Nephron (organoid): Measurements from ENCODE around the gene CSN3.

Experiments used
- H3K27ac Mint-ChIP-seq, 3 experiments: 2 replicates each; pipeline ENCODE4 v1.8.0; 2020; ENCODE audit warnings: mixed read lengths in 3 of 3, mild to moderate bottlenecking in 2 of 3, moderate library complexity in 1 of 3
- H3K27me3 Mint-ChIP-seq: 2 replicates; pipeline ENCODE4 v1.8.0; 2021; ENCODE audit warnings: low read depth, mild to moderate bottlenecking, moderate library complexity, mixed read lengths
- H3K36me3 Mint-ChIP-seq: 2 replicates; pipeline ENCODE4 v1.8.0; 2020; ENCODE audit warnings: low read depth, mixed read lengths
- H3K4me1 Mint-ChIP-seq: 2 replicates; pipeline ENCODE4 v1.8.0; 2020; ENCODE audit warnings: mixed read lengths
- H3K4me3 Mint-ChIP-seq, 3 experiments: 2 replicates each; pipeline ENCODE4 v1.8.0; 2020; ENCODE audit warnings: mild to moderate bottlenecking in 3 of 3, mixed read lengths in 3 of 3, moderate library complexity in 2 of 3
- H3K9me3 Mint-ChIP-seq: 2 replicates; pipeline ENCODE4 v1.8.0; 2020; ENCODE audit warnings: mixed read lengths
- CTCF ChIP-seq, 3 experiments: fragments of 200-600 bp; sonication (generic); IDR thresholded peaks; one replicate each; pipeline ENCODE4 v1.5.0; 2021; ENCODE audit warnings: antibody characterized with exemption in 3 of 3; ENCODE audit not compliant: unreplicated experiment in 3 of 3

The CSN3 gene

GRCh38 chr4:70291341-70291740, 48.9 kb downstream of the CSN3 start:
- no peak overlapping the region for H3K4me3 Mint-ChIP-seq
- peaks cover 11% of the 10 kb centered on the region for H3K4me1 Mint-ChIP-seq
- peaks cover 3% of the 10 kb centered on the region for H3K9me3 Mint-ChIP-seq
- no peaks in the 10 kb centered on the region for H3K27me3 Mint-ChIP-seq
- no peak for TF ChIP-seq CTCF (IDR thresholded peaks at IDR 0.05; ENCODE audit: unreplicated experiment in 3 of 3)
- no peaks in the 10 kb centered on the region for H3K36me3 Mint-ChIP-seq
- H3K27ac Mint-ChIP-seq: peak overlapping the region in 1 of 3 experiments; percentile 33

GRCh38 chr4:70297576-70297975, 55.2 kb downstream of the CSN3 start:
- H3K27ac Mint-ChIP-seq: peak overlapping the region; percentile 68 to 97 (median 86)
- no peaks in the 10 kb centered on the region for H3K27me3 Mint-ChIP-seq
- TF ChIP-seq CTCF (IDR thresholded peaks at IDR 0.05; ENCODE audit: unreplicated experiment in 3 of 3): no peak
- H3K36me3 Mint-ChIP-seq: no peaks in the 10 kb centered on the region
- H3K4me3 Mint-ChIP-seq: peak overlapping the region in 1 of 3 experiments; percentile 48
- H3K9me3 Mint-ChIP-seq: no peaks in the 10 kb centered on the region
- peaks cover 26% of the 10 kb centered on the region for H3K4me1 Mint-ChIP-seq

- Mint-ChIP-seq H3K36me3 (no peaks in the 10 kb centered on the region), H3K9me3 (no peaks in the 10 kb centered on the region), H3K27ac (peak overlapping the region; percentile 68 to 97 (median 86)), H3K4me3 (peak overlapping the region in 2 of 3 experiments; percentile 15 to 48), H3K27me3 (no peaks in the 10 kb centered on the region), H3K4me1 (peaks cover 29% of the 10 kb centered on the region)
- TF ChIP-seq CTCF (IDR thresholded peaks at IDR 0.05; ENCODE audit: unreplicated experiment in 3 of 3): no peak
These were observed 55.7 kb downstream of the CSN3 start for GRCh38 chr4:70298051-70298450.

GRCh38 chr4:70299643-70300042, 57.2 kb downstream of the CSN3 start:
- TF ChIP-seq CTCF (IDR thresholded peaks at IDR 0.05; ENCODE audit: unreplicated experiment in 3 of 3): no peak
- Mint-ChIP-seq H3K4me3 (no peak overlapping the region), H3K9me3 (no peaks in the 10 kb centered on the region), H3K27ac (peak overlapping the region in 1 of 3 experiments; percentile 97), H3K36me3 (no peaks in the 10 kb centered on the region), H3K4me1 (peaks cover 39% of the 10 kb centered on the region), H3K27me3 (no peaks in the 10 kb centered on the region)

- Mint-ChIP-seq H3K27ac (peak overlapping the region in 1 of 3 experiments; percentile 97), H3K9me3 (no peaks in the 10 kb centered on the region), H3K27me3 (no peaks in the 10 kb centered on the region), H3K36me3 (no peaks in the 10 kb centered on the region), H3K4me3 (no peak overlapping the region), H3K4me1 (peaks cover 39% of the 10 kb centered on the region)
- TF ChIP-seq CTCF (IDR thresholded peaks at IDR 0.05; ENCODE audit: unreplicated experiment in 3 of 3): no peak
These were observed 57.8 kb downstream of the CSN3 start for GRCh38 chr4:70300215-70300614.
